ENCODE results near the gene CATSPERZ.

The CATSPERZ gene

DNA sequence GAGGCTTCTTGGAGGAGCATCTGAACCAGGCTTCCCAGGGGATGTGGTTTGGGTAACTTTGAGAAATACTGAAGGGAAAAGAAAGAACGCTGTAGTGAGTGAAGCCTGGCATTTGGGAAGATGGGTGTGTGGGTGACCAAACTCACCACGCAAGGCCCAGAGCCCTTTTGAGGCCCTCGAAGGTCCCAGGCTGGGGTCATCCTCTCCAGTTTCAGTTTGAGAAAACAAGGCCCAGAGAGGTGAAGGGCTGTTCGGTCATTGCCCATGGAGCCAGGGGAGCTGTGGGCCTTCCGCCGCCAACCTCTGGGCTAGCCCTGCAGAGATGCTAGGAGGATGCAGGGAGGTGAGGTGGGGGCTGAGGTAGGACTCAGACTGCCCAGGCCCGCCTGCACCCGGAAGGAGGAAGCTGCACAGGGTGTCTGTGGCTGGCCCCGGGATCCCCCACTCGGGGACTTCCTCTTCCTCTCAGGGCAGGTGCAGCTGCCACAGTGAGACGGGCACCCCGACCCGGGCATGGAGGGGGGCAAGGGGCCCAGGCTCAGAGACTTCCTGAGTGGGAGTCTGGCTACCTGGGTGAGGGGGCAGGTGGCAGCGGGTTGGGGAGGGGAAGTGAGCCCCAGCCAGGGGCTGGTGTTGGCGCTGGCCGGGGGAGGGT, 39.7 kb downstream of the CATSPERZ start, which contains the start of gene CCDC88B:
Gene CCDC88B, plus strand, starts transcription at position 451 of the 655 bp plus-strand sequence. Its CDS starts 63 bp downstream, at position 514.
- DNase-seq (ENCODE audit: low read depth in 2 of 3, low spot score in 1 of 3), result peak; percentile 66 to 76 (median 74)

DNA sequence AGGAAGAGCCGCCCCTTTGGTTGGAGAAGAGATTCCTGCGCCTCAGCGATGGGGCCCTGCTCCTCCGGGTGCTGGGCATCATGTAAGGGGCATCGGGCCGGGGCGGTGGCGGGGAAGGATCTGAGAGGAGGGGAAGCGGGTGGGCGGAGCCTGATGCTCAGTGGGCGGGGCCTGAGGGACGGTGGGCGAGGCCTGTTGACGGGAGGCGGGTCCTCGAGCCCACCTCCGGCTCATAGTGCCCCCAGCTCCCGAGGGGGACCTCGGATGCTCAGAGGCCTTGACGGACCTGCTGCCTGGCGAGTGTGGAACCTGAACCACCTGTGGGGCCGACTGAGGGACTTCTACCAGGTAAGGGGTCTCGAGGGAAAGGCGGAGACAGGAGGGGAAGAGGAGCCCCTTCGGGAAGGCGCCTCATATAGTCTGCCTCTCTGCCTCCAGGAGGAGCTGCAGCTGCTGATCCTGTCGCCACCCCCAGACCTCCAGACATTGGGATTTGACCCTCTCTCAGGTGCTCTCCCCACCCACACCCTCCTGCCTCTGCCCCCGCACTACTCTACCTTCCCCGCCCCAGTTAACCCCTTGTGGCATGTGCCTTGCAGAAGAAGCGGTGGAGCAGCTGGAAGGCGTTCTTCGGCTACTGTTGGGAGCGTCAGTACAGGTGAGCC, 40.6 kb downstream of the CATSPERZ start:
- peak; percentile 73 to 88 (median 73) for DNase-seq (ENCODE audit: low read depth in 2 of 3, low spot score in 1 of 3)

DNA sequence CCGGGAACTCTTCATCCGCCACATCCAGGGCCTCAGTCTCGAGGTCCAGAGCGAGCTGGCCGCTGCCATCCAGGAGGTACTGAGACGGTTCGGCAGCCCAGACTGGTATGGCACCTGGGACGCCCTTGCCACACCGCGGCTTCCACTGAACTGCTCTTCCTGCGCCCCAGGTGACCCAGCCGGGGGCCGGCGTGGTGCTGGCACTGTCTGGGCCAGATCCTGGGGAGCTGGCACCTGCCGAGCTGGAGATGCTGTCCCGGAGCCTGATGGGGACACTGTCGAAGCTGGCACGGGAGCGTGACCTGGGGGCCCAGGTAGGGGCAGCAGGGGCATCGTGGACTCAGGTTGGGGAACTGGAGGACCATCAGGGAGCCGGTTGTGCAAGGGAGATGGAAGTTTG, 41.3 kb downstream of the CATSPERZ start:
- DNase-seq (ENCODE audit: low read depth in 2 of 3, low spot score in 1 of 3), result no peak

DNA sequence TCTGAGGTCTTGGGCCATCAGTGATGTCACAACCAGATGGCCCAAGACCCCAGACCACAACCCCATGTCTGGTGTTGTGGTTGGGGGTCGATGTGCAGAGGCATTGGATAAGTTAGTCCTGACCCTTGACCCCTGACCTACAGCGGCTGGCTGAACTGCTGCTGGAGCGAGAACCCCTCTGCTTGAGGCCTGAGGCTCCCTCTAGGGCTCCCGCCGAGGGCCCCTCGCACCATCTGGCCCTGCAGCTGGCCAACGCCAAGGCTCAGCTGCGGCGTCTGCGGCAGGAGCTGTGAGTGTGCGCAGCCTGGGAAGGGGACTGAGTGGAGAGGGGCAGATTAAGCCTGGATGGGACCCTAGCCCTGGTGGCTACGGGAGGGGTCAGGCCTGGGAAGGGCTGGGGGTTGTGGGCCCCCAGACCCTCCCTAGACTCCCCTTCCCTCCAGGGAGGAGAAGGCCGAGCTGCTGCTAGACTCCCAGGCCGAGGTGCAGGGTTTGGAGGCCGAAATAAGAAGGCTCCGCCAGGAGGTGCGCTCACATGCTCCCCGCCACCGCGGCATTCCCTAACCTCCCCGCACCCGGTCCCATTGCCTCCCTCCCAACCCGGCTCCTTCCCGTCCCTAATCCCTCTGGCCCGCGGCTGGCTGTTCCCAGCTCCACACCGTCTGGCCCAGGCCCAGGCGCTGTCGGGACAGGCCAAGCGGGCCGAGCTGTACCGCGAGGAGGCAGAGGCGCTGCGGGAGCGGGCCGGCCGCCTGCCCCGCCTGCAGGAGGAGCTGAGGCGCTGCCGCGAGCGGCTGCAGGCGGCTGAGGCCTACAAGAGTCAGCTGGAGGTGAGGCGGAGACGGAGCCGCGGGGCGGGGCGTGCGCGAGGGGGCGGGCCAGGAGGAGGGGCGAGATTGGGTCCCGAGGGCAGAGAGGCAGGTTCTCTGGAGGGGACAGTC, 42.0 kb downstream of the CATSPERZ start:
- peak; percentile 88 to 97 (median 90) for DNase-seq (ENCODE audit: low read depth in 2 of 3, low spot score in 1 of 3)

DNA sequence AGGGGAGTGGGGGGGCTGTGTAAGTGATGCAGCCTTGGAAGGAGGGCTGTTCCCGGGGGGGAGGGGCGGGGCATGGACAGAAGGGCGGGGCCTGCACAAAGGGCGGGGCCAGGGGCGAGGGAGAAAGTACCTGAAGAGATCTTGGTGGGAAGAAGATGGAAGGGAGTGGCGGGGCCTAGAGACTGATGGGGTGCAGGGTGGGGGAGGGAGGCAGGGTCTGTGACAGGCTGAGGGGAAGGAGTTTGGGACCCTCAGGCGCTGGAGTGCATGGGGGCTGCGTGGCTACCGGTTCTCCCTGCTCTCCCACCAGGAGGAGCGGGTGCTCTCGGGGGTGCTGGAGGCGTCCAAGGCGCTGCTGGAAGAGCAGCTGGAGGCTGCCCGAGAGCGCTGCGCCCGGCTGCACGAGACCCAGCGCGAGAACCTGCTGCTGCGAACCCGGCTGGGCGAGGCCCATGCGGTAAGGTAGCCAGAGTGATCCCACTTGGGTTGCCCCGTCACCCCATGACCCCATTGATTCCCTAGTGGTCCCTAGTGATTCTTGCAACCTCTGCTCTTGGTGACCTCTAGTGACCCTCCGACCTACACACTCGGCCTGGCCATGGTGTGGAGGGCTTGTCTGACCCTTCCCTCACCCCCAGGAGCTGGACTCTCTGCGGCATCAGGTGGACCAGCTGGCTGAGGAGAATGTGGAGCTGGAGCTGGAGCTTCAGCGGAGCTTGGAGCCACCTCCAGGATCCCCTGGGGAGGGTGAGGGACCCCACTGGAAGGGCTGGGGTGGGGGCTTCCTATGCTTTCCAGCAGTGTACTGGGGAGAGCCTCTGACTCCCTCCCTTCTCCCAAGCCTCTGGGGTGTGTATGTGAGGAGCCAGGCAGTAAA, 42.9 kb downstream of the CATSPERZ start:
- no peak for DNase-seq (ENCODE audit: low read depth in 2 of 3, low spot score in 1 of 3)

DNA sequence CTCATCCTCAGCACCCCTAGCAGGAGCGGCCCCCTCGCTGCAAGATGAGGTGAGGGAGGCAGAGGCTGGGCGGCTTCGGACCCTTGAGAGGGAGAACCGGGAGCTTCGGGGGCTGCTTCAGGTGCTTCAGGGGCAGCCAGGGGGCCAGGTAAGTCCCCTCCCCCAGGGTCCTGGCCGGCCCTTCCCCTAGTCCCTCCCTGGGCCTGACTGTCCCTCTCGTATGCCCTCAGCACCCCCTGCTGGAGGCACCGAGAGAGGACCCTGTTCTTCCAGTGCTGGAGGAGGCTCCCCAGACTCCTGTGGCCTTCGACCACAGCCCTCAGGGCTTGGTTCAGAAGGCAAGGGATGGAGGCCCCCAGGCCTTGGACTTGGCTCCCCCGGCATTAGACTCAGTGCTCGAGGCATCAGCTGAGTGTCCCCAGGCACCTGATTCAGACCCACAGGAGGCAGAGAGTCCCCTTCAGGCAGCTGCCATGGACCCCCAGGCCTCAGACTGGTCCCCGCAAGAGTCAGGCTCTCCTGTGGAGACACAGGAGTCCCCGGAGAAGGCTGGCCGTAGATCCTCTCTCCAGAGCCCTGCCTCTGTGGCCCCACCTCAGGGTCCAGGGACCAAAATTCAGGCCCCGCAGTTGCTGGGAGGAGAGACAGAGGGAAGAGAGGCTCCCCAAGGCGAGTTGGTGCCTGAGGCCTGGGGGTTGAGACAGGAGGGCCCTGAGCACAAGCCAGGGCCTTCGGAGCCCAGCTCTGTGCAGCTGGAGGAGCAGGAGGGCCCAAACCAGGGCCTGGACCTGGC, 43.8 kb downstream of the CATSPERZ start:
- DNase-seq (ENCODE audit: low read depth in 2 of 3, low spot score in 1 of 3), result no peak

DNA sequence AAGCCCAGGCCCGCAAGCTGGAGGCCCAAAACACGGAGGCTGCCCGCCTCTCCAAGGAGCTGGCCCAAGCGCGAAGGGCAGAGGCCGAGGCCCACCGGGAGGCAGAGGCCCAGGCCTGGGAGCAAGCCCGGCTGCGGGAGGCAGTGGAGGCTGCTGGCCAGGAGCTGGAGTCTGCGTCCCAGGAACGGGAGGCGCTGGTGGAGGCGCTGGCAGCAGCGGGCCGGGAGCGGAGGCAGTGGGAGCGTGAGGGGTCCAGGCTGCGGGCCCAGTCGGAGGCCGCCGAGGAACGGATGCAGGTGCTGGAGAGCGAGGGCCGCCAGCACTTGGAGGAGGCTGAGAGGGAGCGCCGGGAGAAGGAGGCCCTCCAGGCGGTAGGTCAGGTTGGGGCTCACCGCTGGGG, 44.6 kb downstream of the CATSPERZ start:
- DNase-seq (ENCODE audit: low read depth in 2 of 3, low spot score in 1 of 3), result no peak

DNA sequence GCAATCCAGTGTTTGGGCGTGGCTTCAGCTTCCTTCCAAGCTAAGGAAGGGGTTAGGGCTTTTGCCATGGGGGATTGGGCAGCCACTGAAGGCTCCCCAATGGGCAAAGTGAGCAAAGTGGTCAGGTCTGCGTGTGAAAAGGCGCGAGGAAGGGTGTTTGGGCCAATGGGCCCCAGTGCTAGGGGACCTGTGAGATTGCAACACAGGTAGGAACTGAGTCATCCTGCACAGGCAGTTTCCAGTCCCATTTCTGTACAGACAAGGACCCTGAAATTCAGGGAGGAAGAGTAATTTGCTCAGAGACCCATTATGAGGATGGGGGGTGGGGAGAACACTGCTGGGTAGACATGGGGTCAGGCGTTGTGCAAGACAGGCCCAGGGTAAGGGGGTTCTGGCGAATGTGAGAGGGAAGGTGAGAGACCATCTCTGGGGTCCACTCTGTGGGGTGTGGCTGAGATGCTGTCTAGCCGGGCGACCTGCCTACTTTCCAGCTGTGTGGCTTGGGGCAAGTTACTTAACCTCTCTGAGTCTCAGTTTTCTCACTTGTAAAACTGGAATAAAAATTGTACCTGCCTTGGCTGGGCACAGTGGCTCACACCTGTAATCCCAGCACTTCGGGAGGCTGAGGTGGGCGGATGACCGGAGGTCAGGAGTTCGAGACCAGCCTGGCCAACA, 47.2 kb downstream of the CATSPERZ start:
- DNase-seq (ENCODE audit: low read depth in 2 of 3, low spot score in 1 of 3), result no peak

DNA sequence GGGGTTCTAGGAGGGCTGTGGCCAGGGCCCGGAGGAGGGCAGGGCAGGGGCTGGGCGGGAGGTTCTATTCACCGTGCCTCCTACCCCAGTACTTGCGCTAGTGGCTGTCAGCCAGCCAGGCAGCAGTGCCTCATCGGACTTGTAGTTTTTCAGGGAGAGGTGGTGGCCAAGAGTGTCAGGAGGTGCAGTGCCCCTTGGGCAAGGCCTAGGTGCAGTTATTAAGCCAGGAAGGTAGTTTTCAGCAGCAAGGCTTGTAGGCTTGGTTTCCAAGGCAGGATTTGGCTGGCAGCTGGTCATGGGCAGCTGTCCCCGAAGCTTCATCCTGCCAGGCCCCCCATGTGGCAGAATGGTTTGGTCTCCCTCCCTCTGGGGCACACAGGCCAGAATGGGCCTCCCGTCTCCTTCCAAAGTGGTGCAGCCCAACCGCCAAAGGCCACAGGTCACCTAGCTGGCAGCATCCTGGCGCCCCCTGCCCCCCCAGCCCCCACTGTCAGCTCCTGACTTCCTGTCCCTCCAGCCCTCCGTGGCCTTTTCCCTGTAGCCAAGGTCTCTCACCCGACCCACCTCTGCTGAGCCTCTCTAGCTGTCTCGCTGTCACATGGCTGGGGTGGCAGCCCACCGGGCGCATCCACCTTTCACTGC, 48.3 kb downstream of the CATSPERZ start:
- DNase-seq (ENCODE audit: low read depth in 2 of 3, low spot score in 1 of 3), result no peak

DNA sequence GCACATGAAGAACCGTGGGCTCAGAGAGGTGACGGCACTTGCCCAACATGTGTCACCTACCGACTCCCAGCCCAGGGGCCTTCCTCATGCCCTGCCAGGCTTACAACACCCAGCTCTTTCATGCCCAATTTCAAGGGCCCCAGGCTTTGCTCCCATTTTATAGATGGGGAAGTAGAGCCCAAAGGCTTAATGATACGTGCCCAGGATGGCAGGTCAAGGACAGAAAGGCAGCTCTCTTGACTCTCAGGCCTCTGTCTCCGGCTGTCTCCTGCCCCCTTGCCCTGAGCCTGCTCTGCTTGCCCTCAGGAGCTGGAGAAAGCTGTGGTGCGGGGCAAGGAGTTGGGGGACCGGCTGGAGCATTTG, 48.8 kb downstream of the CATSPERZ start:
- no peak for DNase-seq (ENCODE audit: low read depth in 2 of 3, low spot score in 1 of 3)

DNA sequence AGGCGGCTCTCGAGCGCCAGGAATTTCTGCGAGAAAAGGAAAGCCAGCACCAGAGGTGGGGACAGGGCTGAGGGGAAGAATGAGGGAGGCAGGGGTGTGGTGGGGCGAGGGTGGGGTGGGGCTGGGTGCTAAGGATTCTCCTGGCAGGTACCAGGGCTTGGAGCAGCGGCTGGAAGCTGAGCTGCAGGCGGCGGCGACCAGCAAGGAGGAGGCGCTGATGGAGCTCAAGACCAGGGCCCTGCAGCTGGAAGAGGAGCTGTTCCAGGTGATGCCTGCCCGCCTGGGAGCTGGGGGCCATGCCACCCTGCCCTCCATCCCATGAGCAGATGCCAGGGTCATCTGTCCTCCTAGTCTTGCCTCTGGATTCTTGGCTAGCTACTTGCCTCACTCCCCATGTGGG, 49.2 kb downstream of the CATSPERZ start:
- DNase-seq (ENCODE audit: low read depth in 2 of 3, low spot score in 1 of 3), result no peak

DNA sequence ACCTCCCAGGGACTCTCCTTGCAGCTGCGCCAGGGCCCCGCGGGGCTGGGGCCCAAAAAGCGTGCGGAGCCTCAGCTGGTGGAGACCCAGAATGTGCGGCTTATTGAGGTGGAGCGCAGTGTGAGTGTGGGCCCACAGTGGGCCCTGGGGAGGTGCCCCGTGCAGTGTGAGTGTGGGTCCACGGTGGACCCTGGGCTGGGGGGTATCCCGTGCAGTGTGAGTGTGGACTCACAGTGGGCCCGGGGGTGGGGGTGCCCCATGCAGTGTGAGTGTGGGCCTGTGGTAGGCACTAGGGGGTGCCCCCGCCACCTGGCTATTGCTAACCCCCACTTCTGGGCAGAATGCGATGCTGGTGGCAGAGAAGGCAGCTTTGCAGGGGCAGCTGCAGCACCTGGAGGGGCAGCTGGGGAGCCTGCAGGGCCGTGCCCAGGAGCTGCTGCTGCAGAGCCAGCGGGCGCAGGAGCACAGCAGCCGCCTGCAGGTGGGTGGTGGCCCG, 51.0 kb downstream of the CATSPERZ start:
- no peak for DNase-seq (ENCODE audit: low read depth in 2 of 3, low spot score in 1 of 3)

DNA sequence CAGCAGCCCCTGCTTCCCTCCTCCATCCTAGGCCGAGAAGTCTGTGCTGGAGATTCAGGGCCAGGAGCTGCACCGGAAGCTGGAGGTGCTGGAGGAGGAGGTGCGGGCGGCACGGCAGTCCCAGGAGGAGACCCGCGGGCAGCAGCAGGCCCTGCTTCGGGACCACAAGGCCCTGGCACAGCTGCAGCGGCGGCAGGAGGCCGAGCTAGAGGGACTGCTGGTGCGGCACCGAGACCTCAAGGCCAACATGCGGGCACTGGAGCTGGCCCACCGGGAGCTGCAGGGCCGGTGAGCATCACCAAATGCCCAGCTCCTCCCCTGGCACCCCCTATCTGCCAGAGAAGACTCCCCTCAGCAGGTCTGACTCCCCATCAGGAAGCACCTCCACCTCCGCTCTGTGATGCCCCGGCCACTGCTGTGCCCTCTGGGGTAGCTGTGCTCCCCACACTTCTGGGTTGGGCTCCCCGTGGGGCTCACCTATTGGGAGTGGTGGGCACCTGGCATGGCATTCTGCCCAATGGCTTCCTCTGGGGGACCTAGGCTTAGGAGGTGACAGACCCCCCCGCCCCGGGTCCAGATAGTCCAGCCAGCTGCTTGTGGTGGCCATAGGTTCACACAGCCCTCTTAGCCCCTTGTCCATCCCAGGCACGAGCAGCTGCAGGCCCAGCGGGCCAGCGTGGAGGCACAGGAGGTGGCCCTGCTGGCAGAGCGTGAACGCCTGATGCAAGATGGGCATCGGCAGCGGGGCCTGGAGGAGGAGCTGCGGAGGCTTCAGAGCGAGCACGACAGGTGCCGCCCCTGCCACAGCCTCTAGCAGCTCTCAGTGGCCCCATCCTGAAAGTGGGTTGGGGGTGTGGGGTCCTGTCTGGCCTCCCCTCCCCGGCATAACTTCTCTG, 52.2 kb downstream of the CATSPERZ start:
- DNase-seq (ENCODE audit: low read depth in 2 of 3, low spot score in 1 of 3), result no peak

DNA sequence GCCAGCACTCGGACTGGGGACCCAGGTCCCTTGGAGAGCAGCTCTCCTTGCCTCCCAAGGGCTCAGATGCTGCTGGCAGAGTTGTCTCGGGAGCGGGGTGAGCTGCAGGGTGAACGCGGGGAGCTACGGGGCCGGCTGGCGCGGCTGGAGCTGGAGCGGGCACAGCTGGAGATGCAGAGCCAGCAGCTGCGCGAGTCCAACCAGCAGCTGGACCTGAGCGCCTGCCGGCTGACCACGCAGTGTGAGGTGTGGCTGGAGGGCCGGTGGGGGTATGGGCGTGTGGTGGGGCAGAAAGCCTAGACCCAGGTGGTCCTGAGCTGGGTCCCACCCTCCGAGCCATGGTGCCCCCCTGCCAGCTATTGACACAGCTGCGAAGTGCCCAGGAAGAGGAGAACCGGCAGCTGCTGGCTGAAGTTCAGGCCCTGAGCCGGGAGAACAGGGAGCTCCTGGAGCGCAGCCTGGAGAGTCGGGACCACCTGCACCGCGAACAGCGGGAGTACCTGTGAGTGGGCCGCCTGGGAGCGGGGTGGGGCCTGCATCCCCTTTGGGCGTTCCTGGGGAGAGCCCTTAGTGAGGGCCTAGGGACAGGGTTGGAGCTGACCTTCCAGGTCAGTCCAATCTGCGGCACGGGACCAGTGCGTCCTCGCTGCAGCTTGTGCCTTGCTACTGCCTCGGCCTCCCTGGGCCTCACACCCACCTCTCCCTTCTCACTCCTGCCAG, 53.0 kb downstream of the CATSPERZ start:
- DNase-seq (ENCODE audit: low read depth in 2 of 3, low spot score in 1 of 3), result no peak

DNA sequence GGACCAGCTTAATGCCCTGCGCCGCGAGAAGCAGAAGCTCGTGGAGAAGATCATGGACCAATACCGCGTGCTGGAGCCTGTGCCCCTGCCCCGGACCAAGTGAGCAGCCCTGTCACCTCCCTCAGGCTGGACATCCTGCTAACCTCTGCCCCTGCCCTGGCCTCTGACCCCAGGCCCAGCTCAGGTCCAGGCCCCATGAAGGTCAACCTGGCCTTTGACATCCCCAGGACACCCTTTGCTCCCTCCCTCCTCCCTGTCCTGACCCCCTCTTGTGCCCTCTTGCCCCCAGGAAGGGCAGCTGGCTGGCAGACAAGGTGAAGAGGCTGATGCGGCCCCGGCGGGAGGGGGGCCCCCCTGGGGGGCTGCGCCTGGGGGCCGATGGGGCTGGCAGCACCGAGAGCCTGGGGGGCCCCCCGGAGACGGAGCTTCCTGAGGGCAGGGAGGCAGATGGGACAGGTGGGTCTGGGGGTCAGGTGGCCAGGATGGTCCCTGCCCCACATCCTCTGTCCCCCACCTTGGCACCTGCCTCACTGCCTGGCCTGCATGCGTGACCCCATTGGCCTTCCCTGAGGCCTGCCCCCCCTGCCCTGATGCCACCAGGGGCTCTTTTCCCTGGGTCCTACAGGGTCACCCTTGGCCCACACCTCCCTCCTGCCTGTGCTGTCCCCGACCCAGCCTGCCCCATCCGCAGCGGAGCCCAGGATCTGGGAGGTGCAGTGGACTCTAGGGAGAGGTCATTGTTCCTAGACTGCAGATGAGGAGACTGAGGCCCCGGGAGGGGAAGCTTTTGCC, 53.8 kb downstream of the CATSPERZ start:
- no peak for DNase-seq (ENCODE audit: low read depth in 2 of 3, low spot score in 1 of 3)
